ENCODE data around the gene TLR5. TPM values are rescaled to one million over a fixed set of nuclear protein-coding genes. Genes with fewer than 3 reads are reported as not detected.

The TLR5 gene
- total and polyA plus RNA-seq, 2 experiments from 2014 or later: not detected

DNA sequence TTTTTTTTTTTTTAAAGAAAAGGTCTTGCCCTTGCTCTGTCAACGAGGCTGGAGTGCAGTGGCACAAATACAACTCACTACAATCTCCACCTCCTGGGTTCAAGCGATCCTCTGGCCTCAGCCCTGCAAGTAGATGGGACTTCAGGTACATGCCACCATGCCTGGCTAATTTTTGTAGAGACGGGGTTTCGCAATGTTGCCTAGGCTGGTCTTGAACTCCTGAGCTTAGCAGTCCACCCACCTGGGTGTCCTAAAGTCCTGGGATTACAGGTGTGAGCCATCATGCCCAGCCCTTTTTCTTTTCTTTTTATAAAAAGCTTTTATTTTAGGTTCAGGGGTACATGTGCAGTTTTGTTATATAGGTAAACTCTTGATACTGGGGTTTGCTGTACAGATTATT is 47.2 kb downstream of the TLR5 start:
- no peaks in the 10 kb centered on the region for H3K36me3 ChIP-seq (ENCODE audit: low read depth)
- no peak overlapping the region for H2AFZ ChIP-seq
- H3K4me3 ChIP-seq: no peak overlapping the region
- H3K79me2 ChIP-seq (ENCODE audit: insufficient read depth): no peaks in the 10 kb centered on the region
- in situ Hi-C loops (cut with MboI): no loop called here
- H3F3A ChIP-seq (ENCODE audit: insufficient read depth): no peaks in the 10 kb centered on the region
- H3K9me3 ChIP-seq (ENCODE audit: low read depth): no peaks in the 10 kb centered on the region
- TF ChIP-seq EZH2phosphoT487 (IDR thresholded peaks at IDR 0.05; ENCODE audit: insufficient read depth, low read depth): no peak
- TF ChIP-seq EZH2 (IDR thresholded peaks at IDR 0.05; ENCODE audit: insufficient read depth, poor library complexity, severe bottlenecking): no peak
- no peaks in the 10 kb centered on the region for H3K4me1 ChIP-seq (ENCODE audit: insufficient read depth)
- H3K9me2 ChIP-seq (ENCODE audit: insufficient read depth): no peaks in the 10 kb centered on the region
- H3K27me3 ChIP-seq (replicated peaks; ENCODE audit: insufficient read depth): peaks cover 37% of the 10 kb centered on the region
- H3K4me2 ChIP-seq (ENCODE audit: unreplicated experiment): no peak overlapping the region
- no peak for DNase-seq
- H3K27ac ChIP-seq: no peak overlapping the region
- no peaks in the 10 kb centered on the region for H4K20me1 ChIP-seq (ENCODE audit: insufficient read depth)
- 37 to 57% methylated on average over 4 of the region's 4 CpGs for WGBS, 2 experiments (ENCODE audit: low coverage in 1 of 2, low lambda C conversion rate in 2 of 2, missing lambda C conversion rate in 2 of 2)
- H3K9ac ChIP-seq: no peak overlapping the region

DNA sequence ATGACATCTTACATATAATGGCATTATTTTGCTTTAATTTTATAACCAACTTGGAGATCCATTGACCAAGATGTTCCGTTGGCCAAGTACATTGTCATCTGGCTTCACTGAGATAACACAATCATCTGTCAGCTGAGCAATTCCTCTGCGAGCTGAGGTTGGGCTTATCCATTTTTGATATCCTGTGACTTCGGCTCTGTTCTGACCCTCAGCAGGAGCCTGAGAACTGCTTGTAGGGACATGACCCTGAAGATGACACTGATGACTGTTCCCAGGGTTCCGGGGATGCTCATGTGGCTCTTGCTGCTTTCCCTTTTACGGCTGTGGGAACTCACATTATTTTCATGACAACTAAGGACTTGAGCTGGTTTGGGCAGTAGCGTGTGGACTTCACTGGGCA is 51.2 kb downstream of the TLR5 start:
- peaks cover 4% of the 10 kb centered on the region; the same call in 1 of the 2 replicates for H3F3A ChIP-seq (ENCODE audit: insufficient read depth)
- 0 out of 2 replicates have a peak, but pooled peaks cover 3% of the 10 kb centered on the region for H3K4me1 ChIP-seq (ENCODE audit: insufficient read depth)
- DNase-seq: no peak
- H3K9ac ChIP-seq: no peak overlapping the region
- no peaks in the 10 kb centered on the region for H3K9me3 ChIP-seq (ENCODE audit: low read depth)
- H3K27ac ChIP-seq: no peak overlapping the region
- H3K4me3 ChIP-seq: no peak overlapping the region
- H3K4me2 ChIP-seq (ENCODE audit: unreplicated experiment): no peak overlapping the region
- no peaks in the 10 kb centered on the region for H3K79me2 ChIP-seq (ENCODE audit: insufficient read depth)
- H3K27me3 ChIP-seq (replicated peaks; ENCODE audit: insufficient read depth): peaks cover 27% of the 10 kb centered on the region; the same call in 1 of the 2 replicates
- no peak overlapping the region for H2AFZ ChIP-seq
- WGBS, 2 experiments (ENCODE audit: low coverage in 1 of 2, low lambda C conversion rate in 2 of 2, missing lambda C conversion rate in 2 of 2): 43 to 47% methylated on average over 6 of the region's 6 CpGs
- no peaks in the 10 kb centered on the region for H4K20me1 ChIP-seq (ENCODE audit: insufficient read depth)
- no peak for TF ChIP-seq EZH2 (IDR thresholded peaks at IDR 0.05; ENCODE audit: insufficient read depth, poor library complexity, severe bottlenecking)
- no peak for TF ChIP-seq EZH2phosphoT487 (IDR thresholded peaks at IDR 0.05; ENCODE audit: insufficient read depth, low read depth)
- in situ Hi-C loops (cut with MboI): loop anchor here (5.0 kb wide), 1 partner anchor 300 kb away; no protein-coding TSS in a partner anchor
- H3K36me3 ChIP-seq (ENCODE audit: low read depth): no peaks in the 10 kb centered on the region
- no peaks in the 10 kb centered on the region for H3K9me2 ChIP-seq (ENCODE audit: insufficient read depth)

DNA sequence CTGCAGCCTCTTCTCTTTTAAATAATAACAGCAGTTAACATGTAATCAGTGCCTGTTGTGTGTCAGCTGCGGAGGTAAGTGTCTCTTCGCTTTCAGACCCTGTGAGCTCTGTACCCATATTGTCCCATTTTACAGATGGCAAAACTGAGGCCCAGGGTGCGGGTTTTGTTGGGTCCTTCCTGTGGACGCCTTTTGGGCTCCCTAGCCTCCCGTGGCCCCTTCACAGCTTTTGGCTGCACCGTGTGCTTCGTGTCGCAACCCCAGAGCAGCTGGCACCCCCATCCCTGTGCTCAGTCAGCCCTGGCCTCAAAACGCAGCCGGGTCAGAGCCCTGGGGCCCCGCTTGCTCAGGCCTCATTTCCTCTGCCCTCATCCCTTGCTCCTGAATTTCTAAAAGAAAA is 53.8 kb downstream of the TLR5 start:
- no peaks in the 10 kb centered on the region for H3K79me2 ChIP-seq (ENCODE audit: insufficient read depth)
- H3F3A ChIP-seq (ENCODE audit: insufficient read depth): peaks cover 4% of the 10 kb centered on the region; the same call in 1 of the 2 replicates
- H3K4me1 ChIP-seq (ENCODE audit: insufficient read depth): 0 out of 2 replicates have a peak, but pooled peaks cover 3% of the 10 kb centered on the region
- no peak overlapping the region for H3K27ac ChIP-seq
- no peaks in the 10 kb centered on the region for H4K20me1 ChIP-seq (ENCODE audit: insufficient read depth)
- H3K36me3 ChIP-seq (ENCODE audit: low read depth): no peaks in the 10 kb centered on the region
- no peak overlapping the region for H3K4me3 ChIP-seq
- no peak overlapping the region for H3K4me2 ChIP-seq (ENCODE audit: unreplicated experiment)
- in situ Hi-C loops (cut with MboI): no loop called here
- peaks cover 34% of the 10 kb centered on the region for H3K27me3 ChIP-seq (replicated peaks; ENCODE audit: insufficient read depth)
- H3K9me3 ChIP-seq (ENCODE audit: low read depth): no peaks in the 10 kb centered on the region
- H2AFZ ChIP-seq: no peak overlapping the region
- 54 to 59% methylated on average over 11 of the region's 11 CpGs for WGBS, 2 experiments (ENCODE audit: low coverage in 1 of 2, low lambda C conversion rate in 2 of 2, missing lambda C conversion rate in 2 of 2)
- TF ChIP-seq EZH2 (IDR thresholded peaks at IDR 0.05; ENCODE audit: insufficient read depth, poor library complexity, severe bottlenecking) (no peak), EZH2phosphoT487 (IDR thresholded peaks at IDR 0.05; ENCODE audit: insufficient read depth, low read depth) (no peak)
- no peak overlapping the region for H3K9ac ChIP-seq
- no peaks in the 10 kb centered on the region for H3K9me2 ChIP-seq (ENCODE audit: insufficient read depth)
- no peak for DNase-seq

DNA sequence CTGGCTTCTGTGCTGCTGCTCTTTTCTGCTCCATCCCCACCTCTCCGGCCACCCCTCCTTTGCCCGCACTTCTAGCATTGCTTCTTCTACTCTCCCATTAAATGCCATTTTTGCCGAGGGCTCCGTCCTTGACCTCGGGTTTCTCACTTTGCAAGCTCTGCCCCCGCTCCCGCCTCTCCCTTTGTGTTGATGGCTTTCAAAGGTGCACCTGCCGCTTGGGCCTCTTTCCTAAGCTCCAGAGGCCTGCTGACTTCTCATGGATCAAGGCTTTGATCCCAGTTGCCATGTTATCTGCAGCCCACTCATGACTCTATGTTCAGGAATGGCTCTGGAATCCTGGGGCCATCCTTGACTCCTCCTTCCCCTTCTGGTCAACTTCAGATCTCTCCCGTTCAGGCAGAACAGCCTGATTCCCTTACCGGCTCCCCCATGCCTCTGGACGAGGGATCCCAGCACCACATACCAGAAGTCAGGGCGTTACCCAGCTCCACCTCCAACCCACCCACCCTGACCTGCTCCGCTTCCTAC is 54.3 kb downstream of the TLR5 start:
- Histone ChIP-seq H3F3A (ENCODE audit: insufficient read depth) (peaks cover 4% of the 10 kb centered on the region; the same call in 1 of the 2 replicates), H4K20me1 (ENCODE audit: insufficient read depth) (no peaks in the 10 kb centered on the region), H3K9me3 (ENCODE audit: low read depth) (no peaks in the 10 kb centered on the region), H3K4me3 (no peak overlapping the region), H3K36me3 (ENCODE audit: low read depth) (no peaks in the 10 kb centered on the region), H3K27me3 (replicated peaks; ENCODE audit: insufficient read depth) (peaks cover 32% of the 10 kb centered on the region), H3K9ac (no peak overlapping the region), H3K4me1 (ENCODE audit: insufficient read depth) (0 out of 2 replicates have a peak, but pooled peaks cover 3% of the 10 kb centered on the region), H2AFZ (no peak overlapping the region), H3K27ac (no peak overlapping the region), H3K4me2 (ENCODE audit: unreplicated experiment) (no peak overlapping the region), H3K9me2 (ENCODE audit: insufficient read depth) (no peaks in the 10 kb centered on the region), H3K79me2 (ENCODE audit: insufficient read depth) (no peaks in the 10 kb centered on the region)
- DNase-seq: no peak
- TF ChIP-seq EZH2 (IDR thresholded peaks at IDR 0.05; ENCODE audit: insufficient read depth, poor library complexity, severe bottlenecking) (no peak), EZH2phosphoT487 (IDR thresholded peaks at IDR 0.05; ENCODE audit: insufficient read depth, low read depth) (no peak)
- in situ Hi-C loops (cut with MboI): no loop called here
- WGBS, 2 experiments (ENCODE audit: low coverage in 1 of 2, low lambda C conversion rate in 2 of 2, missing lambda C conversion rate in 2 of 2): 79 to 83% methylated on average over 13 of the region's 13 CpGs
